ENCODE data around the gene OR10A6. TPM values are rescaled to one million over a fixed set of nuclear protein-coding genes. Genes with fewer than 3 reads are reported as not detected.

OR10A6 gene
- polyA plus RNA-seq, 1 donor from 2014 or later = not detected

GRCh38 chr11:7964873-7965272 is 33.8 kb upstream of the OR10A6 start:
- H3K9me3 ChIP-seq (ENCODE audit: low read length) = no peaks in the 10 kb centered on the region
- no peaks in the 10 kb centered on the region for H3F3A ChIP-seq (ENCODE audit: insufficient read depth, low read length, poor library complexity, severe bottlenecking)
- H3K27me3 ChIP-seq (ENCODE audit: insufficient read depth, low read depth, low read length) = no peaks in the 10 kb centered on the region
- no peak overlapping the region for H3K4me2 ChIP-seq (ENCODE audit: low read length)
- H3K36me3 ChIP-seq (ENCODE audit: insufficient read depth, low read length) = no peaks in the 10 kb centered on the region
- H3K4me3 ChIP-seq (ENCODE audit: low read length) = no peak overlapping the region
- no peak overlapping the region for H2AFZ ChIP-seq (ENCODE audit: low read depth, low read length)
- H3K27ac ChIP-seq (ENCODE audit: low read length) = no peak overlapping the region
- no peak for TF ChIP-seq TAF1 (IDR thresholded peaks at IDR 0.05; ENCODE audit: low read depth)
- no peak for TF ChIP-seq RAD21 (conservative IDR thresholded peaks at IDR 0.05)
- TF ChIP-seq MXI1 (conservative IDR thresholded peaks at IDR 0.05; ENCODE audit: poor library complexity, severe bottlenecking) = no peak
- TF ChIP-seq POLR2AphosphoS5 (IDR thresholded peaks at IDR 0.05) = no peak
- TF ChIP-seq REST (IDR thresholded peaks at IDR 0.05; ENCODE audit: borderline replicate concordance) = no peak
- no peak for TF ChIP-seq EZH2 (IDR thresholded peaks at IDR 0.05; ENCODE audit: borderline replicate concordance, insufficient read depth, low read length, poor library complexity, severe bottlenecking)
- no peak for TF ChIP-seq SMC3 (conservative IDR thresholded peaks at IDR 0.05; ENCODE audit: poor library complexity)
- TF ChIP-seq EP300 (conservative IDR thresholded peaks at IDR 0.05; ENCODE audit: poor library complexity, severe bottlenecking) = no peak
- no peak for TF ChIP-seq CTCF (IDR thresholded peaks at IDR 0.05; ENCODE audit: poor library complexity, severe bottlenecking)
- no peaks in the 10 kb centered on the region for H3K9me2 ChIP-seq (ENCODE audit: insufficient read depth, low read length)
- no peak overlapping the region for H3K9ac ChIP-seq (ENCODE audit: low read length)
- H4K20me1 ChIP-seq (ENCODE audit: insufficient read depth) = no peaks in the 10 kb centered on the region
- H3K79me2 ChIP-seq (replicated peaks; ENCODE audit: insufficient read depth, low read length) = no peaks in the 10 kb centered on the region

- Histone ChIP-seq H3K4me2 (ENCODE audit: low read length) (no peak overlapping the region), H3K9ac (ENCODE audit: low read length) (no peak overlapping the region)
These were observed 33.2 kb upstream of the OR10A6 start for GRCh38 chr11:7964261-7964660.

More at GRCh38 chr11:7964261-7964660, 33.2 kb upstream of the OR10A6 start:
- Histone ChIP-seq H3K27ac (ENCODE audit: low read length) (no peak overlapping the region), H3K4me3 (ENCODE audit: low read length) (no peak overlapping the region), H3K36me3 (ENCODE audit: insufficient read depth, low read length) (no peaks in the 10 kb centered on the region), H3F3A (ENCODE audit: insufficient read depth, low read length, poor library complexity, severe bottlenecking) (no peaks in the 10 kb centered on the region), H2AFZ (ENCODE audit: low read depth, low read length) (no peak overlapping the region), H3K9me2 (ENCODE audit: insufficient read depth, low read length) (no peaks in the 10 kb centered on the region), H4K20me1 (ENCODE audit: insufficient read depth) (no peaks in the 10 kb centered on the region), H3K9me3 (ENCODE audit: low read length) (no peaks in the 10 kb centered on the region), H3K27me3 (ENCODE audit: insufficient read depth, low read depth, low read length) (no peaks in the 10 kb centered on the region), H3K79me2 (replicated peaks; ENCODE audit: insufficient read depth, low read length) (no peaks in the 10 kb centered on the region)
- TF ChIP-seq EP300 (conservative IDR thresholded peaks at IDR 0.05; ENCODE audit: poor library complexity, severe bottlenecking) (no peak), CTCF (IDR thresholded peaks at IDR 0.05; ENCODE audit: poor library complexity, severe bottlenecking) (no peak), TAF1 (IDR thresholded peaks at IDR 0.05; ENCODE audit: low read depth) (no peak), RAD21 (conservative IDR thresholded peaks at IDR 0.05) (no peak), POLR2AphosphoS5 (IDR thresholded peaks at IDR 0.05) (no peak), EZH2 (IDR thresholded peaks at IDR 0.05; ENCODE audit: borderline replicate concordance, insufficient read depth, low read length, poor library complexity, severe bottlenecking) (no peak)

Data from neural cell (in vitro differentiated cells).